GM12878 (cell line): Measurements from ENCODE around the gene HES7. TPM values are rescaled to one million over a fixed set of nuclear protein-coding genes. Genes with fewer than 3 reads are reported as not detected.

Experiments used
- ATAC-seq: fragments of 200-7000 bp; cut with Tn5 transposase; 3 replicates; pipeline ENCODE4 v1.9.1; 2020; ENCODE audit warnings: mild to moderate bottlenecking, moderate library complexity
- BruUV-seq: library from RNA; stranded (reverse); fragments of 400-500 nt; replicated peaks from 2 replicates; lab custom pipeline; 2021; lab: Mats Ljungman, UMichigan
- CTCF ChIA-PET: fragments of 300-600 bp; sonication (Branson Sonifier 250); formaldehyde crosslinking; extraction: SDS; loops from one replicate; lab custom pipeline; 2021; ENCODE audit warnings: inconsistent platforms; lab: Yijun Ruan, JAX
- POLR2A ChIA-PET: fragments of 350-600 bp; formaldehyde crosslinking; extraction: SDS; loops from one replicate; lab custom pipeline; 2021; ENCODE audit warnings: inconsistent platforms; lab: Charles Lee
- RAD21 ChIA-PET: fragments of 300-600 bp; sonication (Branson Sonifier 250); formaldehyde crosslinking; loops from one replicate; lab custom pipeline; 2023; ENCODE audit warnings: antibody characterized with exemption; ENCODE audit not compliant: unreplicated experiment; lab: Charles Lee
- SMC1A ChIA-PET: fragments of 300-600 bp; sonication (Branson Sonifier 250); formaldehyde crosslinking; loops from one replicate; lab custom pipeline; 2023; ENCODE audit not compliant: unreplicated experiment, uncharacterized antibody; lab: Charles Lee
- DNase-seq: peaks from one replicate; pipeline ENCODE4 v3.0.0-alpha.2; 2011; ENCODE audit warnings: low read depth, low spot score
- FAIRE-seq: peaks from 3 replicates; lab custom pipeline; 2011; peaks lifted over from hg19 to GRCh38; lab: Jason Lieb, UNC
- H2AFZ ChIP-seq: 2 replicates; pipeline ENCODE4 v1.6.0; 2011; ENCODE audit warnings: low read depth, low read length, control low read depth; ENCODE audit not compliant: control insufficient read depth
- H3K27ac ChIP-seq: 2 replicates; pipeline ENCODE4 v1.5.1; 2011; ENCODE audit warnings: control low read depth; ENCODE audit not compliant: control insufficient read depth, insufficient read depth
- H3K27me3 ChIP-seq, 2 experiments: replicated peaks in 1 of 2; 2 replicates each; pipeline versions ENCODE4 v1.6.0 to v1.6.1; 2011; ENCODE audit warnings: low read length in 1 of 2; ENCODE audit not compliant: control insufficient read depth in 2 of 2, insufficient read depth in 2 of 2
- H3K36me3 ChIP-seq, 2 experiments: 2 replicates each; pipeline ENCODE4 v1.5.1; 2011; ENCODE audit warnings: low read length in 1 of 2; ENCODE audit not compliant: control insufficient read depth in 2 of 2, insufficient read depth in 2 of 2
- H3K4me1 ChIP-seq: 2 replicates; pipeline ENCODE4 v1.6.1; 2011; ENCODE audit warnings: mild to moderate bottlenecking, low read length, moderate library complexity, mixed read lengths; ENCODE audit not compliant: control insufficient read depth, insufficient read depth
- H3K4me2 ChIP-seq: 2 replicates; pipeline ENCODE4 v1.6.0; 2011; ENCODE audit warnings: control low read depth; ENCODE audit not compliant: control insufficient read depth, insufficient read depth
- H3K4me3 ChIP-seq: fragments of 200-600 bp; sonication (generic); 2 replicates; pipeline ENCODE4 v1.5.1; 2016
- H3K79me2 ChIP-seq: 2 replicates; pipeline ENCODE4 v1.6.0; 2011; ENCODE audit warnings: low read length; ENCODE audit not compliant: control insufficient read depth, insufficient read depth
- H3K9ac ChIP-seq: 2 replicates; pipeline ENCODE4 v1.8.0; 2011; ENCODE audit warnings: low read length, control low read depth, mixed read lengths; ENCODE audit not compliant: control insufficient read depth, insufficient read depth
- H3K9me3 ChIP-seq: replicated peaks from 3 replicates; pipeline ENCODE4 v1.5.1; 2011; ENCODE audit warnings: mild to moderate bottlenecking, low read length; ENCODE audit not compliant: control insufficient read depth, insufficient read depth
- H4K20me1 ChIP-seq: 2 replicates; pipeline ENCODE4 v1.6.0; 2011; ENCODE audit not compliant: control insufficient read depth, insufficient read depth
- CREM ChIP-seq: IDR thresholded peaks from 2 replicates; pipeline ENCODE4 v1.6.1; 2014; ENCODE audit warnings: antibody characterized with exemption, low read depth
- JUNB ChIP-seq: IDR thresholded peaks from 2 replicates; pipeline ENCODE4 v1.6.1; 2016; ENCODE audit warnings: antibody characterized with exemption, mild to moderate bottlenecking
- KAT2A ChIP-seq: conservative IDR thresholded peaks from 2 replicates; pipeline ENCODE4 v1.6.1; 2011; ENCODE audit warnings: low read depth, low read length; ENCODE audit not compliant: control insufficient read depth
- MYB ChIP-seq: fragments of 150-350 bp; IDR thresholded peaks from 2 replicates; pipeline ENCODE4 v1.6.1; 2014; ENCODE audit warnings: mild to moderate bottlenecking, low read depth, low read length, borderline replicate concordance
- MYC ChIP-seq: IDR thresholded peaks from 2 replicates; pipeline ENCODE4 v1.6.1; 2011; ENCODE audit warnings: mild to moderate bottlenecking, low read length, moderate library complexity, inconsistent platforms; ENCODE audit not compliant: insufficient read depth, insufficient replicate concordance, insufficient read length, severe bottlenecking
- RBBP5 ChIP-seq: fragments of 200-600 bp; sonication (generic); conservative IDR thresholded peaks from 2 replicates; pipeline ENCODE4 v1.6.1; 2016
- SUZ12 ChIP-seq: fragments of 200-600 bp; sonication (generic); IDR thresholded peaks from one replicate; pipeline ENCODE4 v1.6.1; 2018; ENCODE audit warnings: antibody characterized with exemption, mild to moderate bottlenecking; ENCODE audit not compliant: unreplicated experiment
- TBL1XR1 ChIP-seq: IDR thresholded peaks from 2 replicates; pipeline ENCODE4 v1.6.1; 2012; ENCODE audit warnings: low read depth, low read length, improper control_type of control experiment
- WGBS: methylation state at CpG from one replicate; pipeline ENCODE4 v1.1.6; 2016; ENCODE audit warnings: low lambda C conversion rate; ENCODE audit not compliant: insufficient replicate concordance, insufficient coverage; ENCODE audit errors: missing lambda C conversion rate; 5-methylcytosine and 5-hydroxymethylcytosine counted together
- in situ Hi-C: fragments of 300-500 bp; cut with MboI; formaldehyde crosslinking; loops from 9 replicates; pipeline ENCODE4 v1.14.3; 2018; ENCODE audit warnings: mixed read lengths
- intact Hi-C: fragments of 100-400 bp; cut with micrococcal nuclease; formaldehyde crosslinking; loops from one replicate; pipeline ENCODE4 v1.14.2; 2022; ENCODE audit not compliant: unreplicated experiment
- polyA plus RNA-seq, 11 experiments: library from polyadenylated mRNA; depleted of rRNA in 4 of 11; unstranded in 6 of 11; stranded (reverse) in 5 of 11; fragments of >200 nt; fragmentation: Nextera tagmentation in 4 of 11; fragmentation: Illumina TruSeq in 1 of 11; extraction: Ambion mirVana in 4 of 11; extraction: Trizol in 1 of 11; gene quantifications; 1 replicate in 1 of 11; 2 replicates in 10 of 11; pipeline versions ENCODE4 v1.2.1 to v1.2.3, GENCODE V29; 2011 to 2016; ENCODE audit warnings: inconsistent platforms in 2 of 11, missing spikeins in 2 of 11, low read depth in 1 of 11
- total RNA-seq, 4 experiments: library from RNA; depleted of rRNA in 3 of 4; stranded (reverse); fragments of >200 nt in 3 of 4; fragmentation: Illumina TruSeq in 1 of 4; extraction: Trizol in 1 of 4; gene quantifications; 2 replicates each; pipeline versions ENCODE4 v1.2.1 to v1.2.3, GENCODE V29; 2013 to 2021
- TF ChIP-seq, protein P1 (sequence below): fragments of 450-650 bp; IDR thresholded peaks from 2 replicates; pipeline ENCODE4 v1.6.1; 2017; ENCODE audit warnings: mild to moderate bottlenecking, low read depth, inconsistent platforms; ENCODE audit not compliant: poor library complexity, severe bottlenecking
- TF ChIP-seq, protein P2 (sequence below): fragments of 450-650 bp; IDR thresholded peaks from 2 replicates; pipeline ENCODE4 v1.6.1; 2017; ENCODE audit warnings: mild to moderate bottlenecking
- TF ChIP-seq, protein P3 (sequence below): IDR thresholded peaks from 2 replicates; pipeline ENCODE4 v1.6.1; 2011; ENCODE audit warnings: mild to moderate bottlenecking, low read depth, low read length, moderate library complexity; ENCODE audit not compliant: insufficient replicate concordance
- TF ChIP-seq, protein P4 (sequence below): fragments of 450-650 bp; IDR thresholded peaks from 2 replicates; pipeline ENCODE4 v1.6.1; 2017; ENCODE audit warnings: antibody characterized with exemption, mild to moderate bottlenecking, moderate library complexity

Gene HES7
- total and polyA plus RNA-seq, 10 of the 15 experiments (the other 5 are each of a cell fraction or from before 2014, with no cell fraction given): 0.07 to 1.3 (median 0.63) TPM; not detected in 4

DNA sequence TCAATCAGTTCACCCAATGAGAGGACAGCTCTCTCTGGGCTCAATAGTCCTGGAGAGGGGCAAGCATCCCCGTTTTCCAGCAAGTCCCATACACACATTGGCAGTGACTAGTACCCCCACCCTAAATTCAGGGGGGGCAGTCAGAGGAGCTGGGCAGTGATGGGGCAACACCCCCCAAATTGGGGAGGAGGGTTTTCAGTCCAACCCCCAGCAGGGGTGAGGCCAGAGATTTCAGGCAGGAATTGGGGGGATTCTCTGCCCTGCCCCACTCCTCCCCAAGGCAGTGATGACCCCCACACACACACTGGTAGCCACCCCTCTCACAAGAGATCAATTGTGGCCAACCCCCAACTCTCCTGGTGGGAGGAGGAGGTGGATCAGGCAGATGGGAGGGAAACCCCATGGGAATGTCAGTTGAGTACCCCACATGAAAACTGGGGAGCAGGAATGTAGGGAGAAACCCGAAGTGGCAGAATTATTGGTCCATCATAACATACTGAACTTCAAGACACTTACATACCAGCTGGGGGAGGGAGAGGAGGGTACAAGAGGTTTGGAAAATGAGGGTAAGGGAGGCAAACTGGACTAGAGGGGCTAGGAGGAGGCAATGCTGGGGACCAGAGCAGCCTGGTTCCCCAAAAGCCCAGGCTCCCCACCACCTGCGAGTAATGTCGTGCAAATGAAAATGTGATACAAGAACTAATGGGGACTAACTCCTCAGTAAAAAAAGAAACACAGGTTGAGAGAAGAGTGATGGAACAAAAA lies 35.7 kb upstream of the HES7 start:
- ChIA-PET RAD21 (interaction anchor here (0.8 to 2.4 kb wide), 7 partner anchors 13 to 66 kb away, joined by 3 to 16 read pairs (median 4); partner anchors contain the start of gene HES7), SMC1A (interaction anchor here (0.6 to 2.7 kb wide), 6 partner anchors 21 to 141 kb away, joined by 3 to 15 read pairs (median 6); no protein-coding TSS in a partner anchor), POLR2A (interaction anchor here (1.1 to 2.3 kb wide), 2 partner anchors 22 to 37 kb away, joined by 5 to 11 read pairs; no protein-coding TSS in a partner anchor), CTCF (interaction anchor here (0.6 to 5.3 kb wide), 16 partner anchors 8 to 140 kb away, joined by 3 to 46 read pairs (median 7); partner anchors contain the start of genes ALOXE3 and HES7)
- Histone ChIP-seq H3K9me3 (no peaks in the 10 kb centered on the region), H3K4me2 (no peak overlapping the region; the same call in 1 of the 2 replicates), H3K4me3 (no peak overlapping the region), H3K27me3 (no peaks in the 10 kb centered on the region), H3K27ac (no peak overlapping the region), H3K36me3 (peaks cover 0 to 5% of the 10 kb centered on the region in 2 experiments; a peak in 1 of 4 replicates), H3K4me1 (peaks cover 36% of the 10 kb centered on the region), H4K20me1 (no peaks in the 10 kb centered on the region), H3K9ac (no peak overlapping the region; the same call in 1 of the 2 replicates), H3K79me2 (peaks cover 26% of the 10 kb centered on the region), H2AFZ (no peak overlapping the region)
- no peak for ATAC-seq
- no peak for FAIRE-seq
- TF ChIP-seq MYB (no peak), RBBP5 (no peak), TBL1XR1 (no peak), KAT2A (no peak), JUNB (no peak), MYC (no peak), SUZ12 (no peak), CREM (no peak)
- TF ChIP-seq, protein P1, sequence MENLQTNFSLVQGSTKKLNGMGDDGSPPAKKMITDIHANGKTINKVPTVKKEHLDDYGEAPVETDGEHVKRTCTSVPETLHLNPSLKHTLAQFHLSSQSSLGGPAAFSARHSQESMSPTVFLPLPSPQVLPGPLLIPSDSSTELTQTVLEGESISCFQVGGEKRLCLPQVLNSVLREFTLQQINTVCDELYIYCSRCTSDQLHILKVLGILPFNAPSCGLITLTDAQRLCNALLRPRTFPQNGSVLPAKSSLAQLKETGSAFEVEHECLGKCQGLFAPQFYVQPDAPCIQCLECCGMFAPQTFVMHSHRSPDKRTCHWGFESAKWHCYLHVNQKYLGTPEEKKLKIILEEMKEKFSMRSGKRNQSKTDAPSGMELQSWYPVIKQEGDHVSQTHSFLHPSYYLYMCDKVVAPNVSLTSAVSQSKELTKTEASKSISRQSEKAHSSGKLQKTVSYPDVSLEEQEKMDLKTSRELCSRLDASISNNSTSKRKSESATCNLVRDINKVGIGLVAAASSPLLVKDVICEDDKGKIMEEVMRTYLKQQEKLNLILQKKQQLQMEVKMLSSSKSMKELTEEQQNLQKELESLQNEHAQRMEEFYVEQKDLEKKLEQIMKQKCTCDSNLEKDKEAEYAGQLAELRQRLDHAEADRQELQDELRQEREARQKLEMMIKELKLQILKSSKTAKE: no peak
- TF ChIP-seq, protein P2, sequence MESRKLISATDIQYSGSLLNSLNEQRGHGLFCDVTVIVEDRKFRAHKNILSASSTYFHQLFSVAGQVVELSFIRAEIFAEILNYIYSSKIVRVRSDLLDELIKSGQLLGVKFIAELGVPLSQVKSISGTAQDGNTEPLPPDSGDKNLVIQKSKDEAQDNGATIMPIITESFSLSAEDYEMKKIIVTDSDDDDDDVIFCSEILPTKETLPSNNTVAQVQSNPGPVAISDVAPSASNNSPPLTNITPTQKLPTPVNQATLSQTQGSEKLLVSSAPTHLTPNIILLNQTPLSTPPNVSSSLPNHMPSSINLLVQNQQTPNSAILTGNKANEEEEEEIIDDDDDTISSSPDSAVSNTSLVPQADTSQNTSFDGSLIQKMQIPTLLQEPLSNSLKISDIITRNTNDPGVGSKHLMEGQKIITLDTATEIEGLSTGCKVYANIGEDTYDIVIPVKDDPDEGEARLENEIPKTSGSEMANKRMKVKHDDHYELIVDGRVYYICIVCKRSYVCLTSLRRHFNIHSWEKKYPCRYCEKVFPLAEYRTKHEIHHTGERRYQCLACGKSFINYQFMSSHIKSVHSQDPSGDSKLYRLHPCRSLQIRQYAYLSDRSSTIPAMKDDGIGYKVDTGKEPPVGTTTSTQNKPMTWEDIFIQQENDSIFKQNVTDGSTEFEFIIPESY: no peak
- TF ChIP-seq, protein P3, sequence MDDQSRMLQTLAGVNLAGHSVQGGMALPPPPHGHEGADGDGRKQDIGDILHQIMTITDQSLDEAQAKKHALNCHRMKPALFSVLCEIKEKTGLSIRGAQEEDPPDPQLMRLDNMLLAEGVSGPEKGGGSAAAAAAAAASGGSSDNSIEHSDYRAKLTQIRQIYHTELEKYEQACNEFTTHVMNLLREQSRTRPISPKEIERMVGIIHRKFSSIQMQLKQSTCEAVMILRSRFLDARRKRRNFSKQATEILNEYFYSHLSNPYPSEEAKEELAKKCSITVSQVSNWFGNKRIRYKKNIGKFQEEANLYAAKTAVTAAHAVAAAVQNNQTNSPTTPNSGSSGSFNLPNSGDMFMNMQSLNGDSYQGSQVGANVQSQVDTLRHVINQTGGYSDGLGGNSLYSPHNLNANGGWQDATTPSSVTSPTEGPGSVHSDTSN: no peak
- TF ChIP-seq, protein P4, sequence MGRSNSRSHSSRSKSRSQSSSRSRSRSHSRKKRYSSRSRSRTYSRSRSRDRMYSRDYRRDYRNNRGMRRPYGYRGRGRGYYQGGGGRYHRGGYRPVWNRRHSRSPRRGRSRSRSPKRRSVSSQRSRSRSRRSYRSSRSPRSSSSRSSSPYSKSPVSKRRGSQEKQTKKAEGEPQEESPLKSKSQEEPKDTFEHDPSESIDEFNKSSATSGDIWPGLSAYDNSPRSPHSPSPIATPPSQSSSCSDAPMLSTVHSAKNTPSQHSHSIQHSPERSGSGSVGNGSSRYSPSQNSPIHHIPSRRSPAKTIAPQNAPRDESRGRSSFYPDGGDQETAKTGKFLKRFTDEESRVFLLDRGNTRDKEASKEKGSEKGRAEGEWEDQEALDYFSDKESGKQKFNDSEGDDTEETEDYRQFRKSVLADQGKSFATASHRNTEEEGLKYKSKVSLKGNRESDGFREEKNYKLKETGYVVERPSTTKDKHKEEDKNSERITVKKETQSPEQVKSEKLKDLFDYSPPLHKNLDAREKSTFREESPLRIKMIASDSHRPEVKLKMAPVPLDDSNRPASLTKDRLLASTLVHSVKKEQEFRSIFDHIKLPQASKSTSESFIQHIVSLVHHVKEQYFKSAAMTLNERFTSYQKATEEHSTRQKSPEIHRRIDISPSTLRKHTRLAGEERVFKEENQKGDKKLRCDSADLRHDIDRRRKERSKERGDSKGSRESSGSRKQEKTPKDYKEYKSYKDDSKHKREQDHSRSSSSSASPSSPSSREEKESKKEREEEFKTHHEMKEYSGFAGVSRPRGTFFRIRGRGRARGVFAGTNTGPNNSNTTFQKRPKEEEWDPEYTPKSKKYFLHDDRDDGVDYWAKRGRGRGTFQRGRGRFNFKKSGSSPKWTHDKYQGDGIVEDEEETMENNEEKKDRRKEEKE: no peak
- BruUV-seq: no TSS peak
- DNase-seq: no peak
- 86% methylated on average over 4 of the region's 4 CpGs for WGBS
- intact Hi-C loops: loop anchor here (5.0 kb wide), 1 partner anchor 97 kb away; no protein-coding TSS in a partner anchor
- in situ Hi-C loops: no loop called here
